Posterior vena cava (tissue), 2 donors: ENCODE data around the gene ADAM10. TPM values are rescaled to one million over a fixed set of nuclear protein-coding genes. Genes with fewer than 3 reads are reported as not detected.

ENCODE experiments used
- DNase-seq: peaks from one replicate; pipeline ENCODE4 v3.0.0-alpha.2; 2020; ENCODE audit warnings: low spot score
- intact Hi-C, 2 donors: fragments of 100-400 bp; cut with DNase I; formaldehyde crosslinking; loops; one replicate each; pipeline versions ENCODE4 v1.14.1 to v1.14.2; 2022 to 2023
- total RNA-seq, 2 donors: library from RNA; stranded (reverse); fragmentation: NEBNext Ultra II Directional; extraction: Animal tissue kit (Norgen Biotek cat#: 25700); gene quantifications; one replicate each; pipeline ENCODE4 v1.2.1, GENCODE V29; 2021
- donor health status: DM: yes; HTN: yes; CAD: no.
- donor health status: DM: yes; HTN: yes; CAD: no.

The ADAM10 gene
- total RNA-seq, 2 donors from 2014 or later, result 80.3 to 86.8 TPM

DNA sequence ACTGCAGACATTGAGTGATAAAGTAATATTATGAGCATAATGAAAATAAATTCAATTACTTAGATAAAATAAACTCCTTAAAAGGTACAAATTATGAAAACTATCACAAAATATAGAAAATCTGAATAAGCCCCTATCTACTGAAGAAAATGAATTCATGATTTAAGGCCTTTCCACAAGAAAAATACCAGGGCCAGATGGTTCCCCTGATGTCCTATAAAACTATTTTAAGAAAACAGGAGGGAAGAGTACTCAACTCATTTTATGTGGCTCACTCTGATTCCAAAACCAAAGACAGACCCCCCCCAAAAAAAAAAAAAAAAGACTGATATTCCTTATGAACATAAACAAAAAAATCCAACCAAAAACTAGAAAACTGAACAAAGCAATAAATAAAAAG, 59.9 kb downstream of the ADAM10 start:
- intact Hi-C loops, result no loop called here
- DNase-seq, result no peak

- DNase-seq, result no peak
- intact Hi-C loops, result no loop called here
Measured at GRCh38 chr15:58686286-58686685, 63.2 kb downstream of the ADAM10 start.

- intact Hi-C loops, result no loop called here
- no peak for DNase-seq
Measured at GRCh38 chr15:58684751-58685150, 64.8 kb downstream of the ADAM10 start.

DNA sequence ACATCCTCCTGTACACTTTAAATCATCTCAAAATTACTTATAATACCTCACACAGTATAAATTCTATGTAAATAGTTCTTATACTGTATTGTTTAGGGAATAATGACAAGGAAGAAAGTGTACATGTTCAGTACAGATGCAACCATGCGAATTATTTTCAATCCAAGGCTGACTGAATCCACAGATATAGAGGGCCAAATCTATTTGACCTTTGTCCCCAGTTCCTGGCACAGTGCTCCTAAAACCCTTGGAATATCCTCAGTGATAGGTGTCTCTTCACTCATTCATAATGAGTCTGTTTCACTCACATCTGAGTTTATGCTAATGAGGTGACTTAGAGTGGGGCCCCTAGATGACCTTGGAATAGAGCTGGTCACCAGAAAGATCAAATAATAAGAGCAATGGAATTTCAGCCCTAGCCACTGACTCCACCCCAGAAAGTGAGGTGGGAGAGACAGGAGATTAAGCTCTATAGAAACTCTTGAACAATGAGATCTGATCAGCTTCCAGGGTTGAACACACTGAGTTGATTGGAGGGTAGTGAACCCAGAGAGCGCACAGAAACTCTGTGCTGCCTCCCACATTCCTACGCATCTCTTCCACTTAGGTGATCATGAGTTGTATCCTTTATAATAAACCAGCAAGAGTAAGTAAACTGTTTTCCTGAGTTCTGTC, 65.3 kb downstream of the ADAM10 start:
- intact Hi-C loops, result no loop called here
- DNase-seq, result no peak

DNA sequence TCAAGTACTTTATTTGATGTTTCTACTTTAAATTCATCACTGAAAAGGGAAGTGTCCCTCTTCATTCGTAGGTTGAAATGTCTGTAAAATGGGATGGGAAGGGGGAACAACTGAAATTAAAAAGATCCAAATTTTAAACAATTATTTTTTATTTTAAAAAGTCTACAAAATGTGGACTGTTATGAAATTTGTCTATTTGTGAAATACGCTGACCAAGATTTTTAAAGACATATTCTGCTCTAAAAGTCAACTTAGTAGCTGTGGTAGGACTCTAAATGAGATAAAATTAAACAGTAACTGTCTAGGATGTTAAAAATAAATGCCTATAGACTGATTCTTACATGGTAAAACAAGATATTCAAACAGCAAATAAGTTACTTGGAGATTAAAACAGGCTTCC, 67.3 kb downstream of the ADAM10 start:
- DNase-seq, result no peak
- intact Hi-C loops, result loop anchor here in 1 of 2 donors (2.0 kb wide), 1 partner anchor 69 kb away; no protein-coding TSS in a partner anchor

- no peak for DNase-seq
- intact Hi-C loops, result no loop called here
Measured at GRCh38 chr15:58678683-58679082, 70.8 kb downstream of the ADAM10 start.

GRCh38 chr15:58677426-58677825, 72.1 kb downstream of the ADAM10 start:
- DNase-seq, result no peak
- intact Hi-C loops, result no loop called here

DNA sequence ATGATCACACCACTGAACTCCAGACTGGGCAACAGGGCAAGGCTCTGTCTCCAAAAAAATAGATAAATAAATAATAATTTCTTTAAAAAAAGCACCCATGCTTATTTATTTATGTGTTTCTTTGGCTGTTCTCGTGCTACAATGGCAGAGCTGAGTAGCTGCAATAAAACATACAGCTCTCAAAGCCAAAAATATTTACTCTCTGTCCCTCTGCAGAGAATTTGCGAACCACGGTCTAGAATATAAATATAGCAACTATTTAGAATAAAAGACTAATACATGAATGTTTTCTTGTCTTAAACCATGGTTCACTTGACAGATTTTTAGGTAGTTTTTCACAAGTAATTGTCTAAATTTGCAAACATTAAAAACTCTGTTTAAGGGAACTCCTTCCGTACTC, 72.7 kb downstream of the ADAM10 start:
- intact Hi-C loops, result no loop called here
- DNase-seq, result no peak

- DNase-seq, result no peak
- intact Hi-C loops, result no loop called here
Measured at GRCh38 chr15:58671186-58671585, 78.3 kb downstream of the ADAM10 start.

DNA sequence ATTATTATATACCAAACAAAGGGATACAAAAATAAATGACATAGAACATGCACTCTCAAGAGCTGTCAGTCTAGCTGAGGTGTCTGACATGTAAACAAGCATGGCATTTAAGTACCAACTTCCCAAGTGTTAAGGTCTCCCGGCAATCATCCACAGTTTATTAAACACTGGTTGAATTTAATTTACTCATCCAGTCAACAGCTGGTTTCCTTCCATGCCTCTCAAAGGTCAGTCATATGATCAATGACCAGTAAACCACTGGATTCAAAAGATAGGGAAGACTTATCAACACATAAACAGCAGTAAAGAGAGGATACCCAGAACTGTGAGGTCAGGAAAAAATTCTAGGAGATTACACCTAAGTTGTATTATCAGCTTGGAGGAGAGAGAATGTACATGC, 80.4 kb downstream of the ADAM10 start:
- no peak for DNase-seq
- intact Hi-C loops, result no loop called here

DNA sequence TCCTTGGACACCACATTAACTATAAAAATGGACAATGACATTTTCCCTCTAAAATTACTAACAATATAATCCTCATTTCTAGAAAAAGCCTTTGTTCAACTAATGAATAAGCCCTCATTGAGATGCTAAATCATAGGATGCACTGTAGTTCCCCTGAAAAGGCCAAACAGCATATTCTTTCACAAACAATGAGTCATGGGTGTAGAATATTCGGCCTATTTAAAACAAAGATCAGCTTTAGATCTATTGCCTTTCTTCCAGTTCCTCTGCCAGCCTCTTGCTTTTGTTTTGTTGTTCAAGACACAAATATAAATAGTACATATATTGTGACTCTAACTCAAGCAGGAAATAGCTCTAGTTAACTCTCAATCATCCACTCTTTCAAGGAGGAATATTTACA, 82.5 kb downstream of the ADAM10 start:
- intact Hi-C loops, result no loop called here
- DNase-seq, result no peak

- no peak for DNase-seq
- intact Hi-C loops, result no loop called here
Measured at GRCh38 chr15:58665672-58666071, 83.8 kb downstream of the ADAM10 start.

- DNase-seq, result no peak
- intact Hi-C loops, result no loop called here
Measured at GRCh38 chr15:58650102-58650501, 99.4 kb downstream of the ADAM10 start.

DNA sequence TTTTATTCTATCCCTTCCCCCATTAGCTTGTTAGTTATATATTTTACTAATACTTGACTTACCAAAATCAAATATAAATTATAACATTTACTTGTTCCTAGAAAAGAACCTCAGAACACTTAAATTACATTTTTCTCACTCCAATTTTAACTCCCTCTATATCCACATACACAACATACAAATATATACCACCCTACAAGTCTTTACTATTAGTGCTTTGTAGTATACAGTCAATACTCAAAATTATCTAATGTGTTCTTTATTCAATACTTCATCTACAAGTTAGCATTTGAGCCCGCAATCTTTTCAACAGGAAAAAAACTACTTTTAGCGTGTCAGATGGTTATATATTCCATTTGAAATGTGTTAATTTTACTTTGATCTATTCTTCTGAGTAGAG, 100.3 kb downstream of the ADAM10 start:
- no peak for DNase-seq
- intact Hi-C loops, result no loop called here

DNA sequence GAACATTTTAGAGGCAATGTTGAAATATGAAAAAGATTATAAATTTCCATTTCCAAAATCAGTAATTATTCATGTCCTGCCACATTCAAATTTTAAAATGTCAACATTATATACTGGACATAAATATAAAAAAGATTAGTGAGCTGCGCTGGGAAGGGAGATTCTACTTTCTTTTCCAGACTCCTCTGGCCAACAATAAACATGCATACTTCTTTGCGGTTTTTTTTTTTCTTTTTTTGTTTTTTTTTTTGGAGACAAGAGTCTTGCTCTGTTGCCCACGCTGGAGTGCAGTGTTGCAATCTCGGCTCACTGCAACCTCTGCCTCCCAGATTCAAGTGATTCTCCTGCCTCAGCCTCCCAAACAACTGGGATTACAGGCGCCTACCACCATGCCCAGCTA, 105.5 kb downstream of the ADAM10 start:
- intact Hi-C loops, result no loop called here
- DNase-seq, result no peak

GRCh38 chr15:58641660-58642059, 107.8 kb downstream of the ADAM10 start:
- no peak for DNase-seq
- intact Hi-C loops, result no loop called here

DNA sequence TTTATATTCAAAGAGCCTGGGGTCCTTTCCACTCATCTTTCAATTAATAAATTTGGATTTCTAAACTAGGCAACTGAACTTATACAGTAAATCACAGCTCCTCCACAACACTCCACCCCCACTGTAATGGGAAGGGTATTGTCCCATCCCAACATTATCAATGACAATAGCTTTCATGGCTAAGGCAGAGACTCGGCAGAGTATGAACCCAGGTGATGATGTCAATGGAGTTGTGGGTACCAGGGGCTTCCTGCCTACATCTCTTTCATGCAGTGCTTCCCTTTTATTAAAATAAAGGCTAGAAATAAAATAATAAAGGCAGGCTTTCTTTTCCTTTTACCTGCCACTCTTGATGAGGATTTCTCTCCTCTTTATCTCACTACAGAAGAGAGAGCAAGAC, 109.5 kb downstream of the ADAM10 start:
- no peak for DNase-seq
- intact Hi-C loops, result no loop called here

- no peak for DNase-seq
- intact Hi-C loops, result no loop called here
Measured at GRCh38 chr15:58639002-58639756, 110.3 kb downstream of the ADAM10 start.

DNA sequence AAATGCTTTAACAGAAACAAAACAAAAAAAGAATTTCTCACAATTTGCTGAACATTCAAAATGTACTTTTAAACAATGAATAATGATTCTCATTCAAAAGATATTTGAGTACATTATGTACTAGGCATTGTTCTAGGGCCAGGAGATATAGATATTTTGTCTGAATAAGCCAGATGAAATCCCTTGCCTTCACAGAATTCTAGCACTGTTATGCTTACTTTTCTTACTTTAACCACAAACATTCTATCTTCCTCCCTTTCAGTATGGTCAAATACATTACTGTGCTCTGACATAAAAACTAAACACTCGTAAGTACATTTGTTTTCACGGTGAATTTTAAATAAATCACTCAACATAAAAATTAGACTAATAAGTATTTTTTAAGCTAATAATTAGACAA, 116.7 kb downstream of the ADAM10 start:
- intact Hi-C loops, result no loop called here
- no peak for DNase-seq

DNA sequence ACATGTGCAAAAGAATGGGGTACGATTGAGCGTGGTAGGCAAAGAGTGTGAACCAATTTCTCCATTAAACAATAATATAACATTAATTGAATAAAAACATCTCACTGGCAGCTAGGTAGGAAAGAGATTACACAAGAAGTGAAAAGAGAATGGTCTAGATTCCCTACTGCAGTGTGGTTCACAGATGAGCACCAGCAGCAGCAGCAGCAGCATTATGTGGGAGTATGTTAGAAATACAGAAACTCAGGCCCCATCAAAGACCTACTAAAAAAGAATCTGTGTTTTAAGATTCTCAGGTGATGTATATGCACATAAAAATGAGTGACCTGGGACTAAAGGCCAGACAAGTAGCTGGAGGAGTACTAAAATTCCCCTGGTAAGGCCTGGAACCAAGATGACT, 118.2 kb downstream of the ADAM10 start:
- intact Hi-C loops, result no loop called here
- DNase-seq, result no peak

DNA sequence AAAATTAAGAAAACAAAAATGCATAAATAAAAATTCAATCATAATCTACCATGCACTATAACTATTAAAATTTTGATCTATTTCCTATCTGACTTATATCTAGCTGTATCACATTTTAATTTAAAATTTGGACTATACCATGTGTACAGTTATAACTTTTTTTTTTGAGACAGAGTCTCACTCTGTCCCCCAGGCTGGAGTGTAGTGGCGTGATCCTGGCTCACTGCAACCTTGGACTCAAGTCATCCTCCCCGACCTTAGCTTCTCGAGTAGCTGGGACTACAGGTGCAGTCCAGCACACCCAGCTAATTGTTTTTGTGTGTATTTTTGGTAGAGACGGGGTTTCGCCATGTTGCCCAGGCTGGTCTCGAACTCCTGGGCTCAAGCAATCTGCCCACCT, 119.9 kb downstream of the ADAM10 start:
- intact Hi-C loops, result no loop called here

More for the DNA sequence above, 119.9 kb downstream of the ADAM10 start:
- DNase-seq, result no peak
